HG03135 (cell line): Measurements from ENCODE around the gene GNAI2.
"Not testable (repeated sequence)": the region's sequence is repeated elsewhere in the genome, so short reads cannot be mapped to it uniquely, and the experiment has no call there.

Experiments
- ATAC-seq: cut with Tn5 transposase; IDR thresholded peaks from one replicate; pipeline ENCODE4 v1.9.1; 2021; ENCODE audit warnings: mild to moderate bottlenecking, moderate library complexity; ENCODE audit not compliant: unreplicated experiment

Gene GNAI2

DNA sequence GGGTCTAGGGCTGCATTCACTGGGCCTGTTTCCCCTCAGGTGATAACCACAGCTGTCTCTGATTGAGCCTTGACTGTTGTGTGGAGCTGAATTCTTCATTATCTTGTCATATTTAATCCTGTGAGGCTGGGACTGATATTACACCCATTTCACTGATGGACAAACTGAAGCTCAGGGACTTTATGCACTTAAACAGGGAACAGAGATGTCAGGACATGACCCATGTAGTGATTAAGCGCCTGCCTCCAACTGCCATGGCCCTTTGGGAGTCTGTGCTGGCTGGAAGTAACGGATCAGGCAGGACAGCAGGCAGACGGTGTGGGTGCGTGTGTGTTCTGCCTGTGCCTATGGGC lies 7.5 kb downstream of the GNAI2 start:
- no peak for ATAC-seq

DNA sequence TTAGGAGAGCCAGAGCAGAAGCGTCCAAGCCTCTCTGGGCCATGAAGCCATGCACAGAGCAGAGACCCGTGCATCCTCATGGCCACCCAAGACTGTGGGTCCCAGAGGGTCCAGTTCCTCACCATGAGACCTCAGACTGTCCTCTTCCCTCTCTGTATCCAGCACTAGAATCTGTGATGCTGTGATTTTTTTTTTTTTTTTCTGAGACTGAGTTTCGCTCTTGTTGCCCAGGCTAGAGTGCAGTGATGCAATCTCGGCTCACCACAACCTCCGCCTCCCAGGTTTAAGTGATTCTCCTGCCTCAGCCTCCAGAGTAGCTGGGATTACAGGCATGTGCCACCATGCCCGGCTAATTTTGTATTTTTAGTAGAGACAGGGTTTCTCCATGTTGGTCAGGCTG lies 8.8 kb downstream of the GNAI2 start:
- not testable (repeated sequence) for ATAC-seq

GRCh38 chr3:50245251-50245745 lies 9.3 kb downstream of the GNAI2 start:
- ATAC-seq, result no peak

GRCh38 chr3:50245831-50246516 lies 10.0 kb downstream of the GNAI2 start:
- peak; percentile 63 for ATAC-seq

DNA sequence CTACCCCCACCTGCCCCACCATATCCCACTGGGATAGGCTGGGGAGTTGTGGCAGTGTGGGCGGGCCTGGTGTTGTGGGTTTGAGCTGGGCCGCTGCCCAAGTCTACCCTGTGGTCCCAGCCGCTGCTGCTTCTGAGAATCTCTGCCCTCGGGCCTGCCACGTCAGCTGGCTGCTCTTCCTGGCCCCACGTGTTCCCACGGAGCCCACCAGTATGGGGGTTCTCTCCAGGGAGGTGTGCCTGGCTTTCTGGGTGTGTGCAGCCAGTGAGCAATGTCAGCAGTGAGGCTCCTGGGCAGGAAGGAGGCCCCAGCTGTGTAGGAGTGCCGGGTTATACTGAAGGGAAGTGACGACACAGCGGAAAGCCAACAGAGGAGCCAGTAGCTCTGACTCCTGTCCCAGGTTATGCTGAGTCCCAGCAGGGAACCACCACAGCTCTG lies 10.5 kb downstream of the GNAI2 start:
- ATAC-seq, result peak; percentile 56

DNA sequence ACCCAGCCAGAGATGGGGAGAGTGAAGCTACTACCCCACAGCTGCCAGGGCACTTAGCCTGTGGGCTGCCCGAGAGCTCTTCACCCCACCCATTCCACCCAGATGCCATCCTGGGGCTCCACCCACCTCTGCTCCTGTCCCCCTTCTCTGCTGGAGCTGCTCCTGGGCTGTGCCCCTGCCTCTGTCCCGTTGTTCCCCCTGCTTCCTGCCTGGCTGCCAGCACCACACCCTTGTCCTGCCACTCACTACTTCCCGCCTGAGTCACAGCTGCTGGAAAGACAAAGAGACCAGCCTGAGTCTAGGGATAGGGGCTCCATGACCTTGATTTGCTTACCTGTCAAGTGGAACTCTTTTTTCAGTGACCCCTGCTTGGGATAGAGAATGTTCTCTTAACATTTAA lies 12.4 kb downstream of the GNAI2 start:
- ATAC-seq, result no peak

DNA sequence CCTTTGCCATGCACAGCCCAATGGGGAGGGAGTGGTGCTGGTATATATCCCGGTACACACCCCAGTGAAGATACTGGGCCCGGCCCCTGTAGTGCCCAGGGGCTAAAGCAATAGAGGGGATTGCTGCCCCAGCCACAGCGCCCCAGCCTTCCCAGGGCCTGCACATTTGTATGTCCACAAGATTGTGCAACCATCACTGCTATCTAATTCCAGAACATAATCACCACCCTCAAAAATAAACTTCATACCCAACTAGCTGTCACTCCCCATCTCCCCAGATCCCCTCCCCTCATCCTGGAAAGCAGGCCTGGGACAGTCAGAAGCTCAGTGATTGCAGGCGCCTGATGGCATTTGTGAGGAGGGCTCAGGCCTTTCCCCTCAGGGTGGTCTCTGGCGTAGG lies 13.5 kb downstream of the GNAI2 start:
- no peak for ATAC-seq

- ATAC-seq, result no peak
These were observed 14.5 kb downstream of the GNAI2 start for GRCh38 chr3:50250514-50250913.

DNA sequence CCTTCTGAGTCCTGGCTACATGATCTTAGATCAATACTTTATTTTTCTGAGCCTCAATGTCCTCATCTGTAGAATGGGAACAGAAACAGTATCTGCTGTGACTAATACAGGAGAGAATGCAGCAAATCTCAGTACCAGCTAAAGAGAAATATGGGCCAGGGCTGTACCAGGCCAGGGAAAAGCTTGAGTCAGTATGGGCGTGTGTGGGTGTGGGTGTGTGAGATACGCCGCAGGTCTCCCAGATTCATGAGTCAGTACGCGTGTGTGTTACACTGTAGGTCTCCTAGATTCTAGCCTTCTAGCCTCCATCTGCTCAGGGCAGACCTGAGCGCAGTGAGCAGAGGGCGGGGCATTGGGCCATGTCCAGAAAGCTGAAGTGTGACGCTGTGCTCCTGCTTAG lies 15.2 kb downstream of the GNAI2 start:
- no peak for ATAC-seq

- no peak for ATAC-seq
These were observed 18.7 kb downstream of the GNAI2 start for GRCh38 chr3:50254577-50255250.

DNA sequence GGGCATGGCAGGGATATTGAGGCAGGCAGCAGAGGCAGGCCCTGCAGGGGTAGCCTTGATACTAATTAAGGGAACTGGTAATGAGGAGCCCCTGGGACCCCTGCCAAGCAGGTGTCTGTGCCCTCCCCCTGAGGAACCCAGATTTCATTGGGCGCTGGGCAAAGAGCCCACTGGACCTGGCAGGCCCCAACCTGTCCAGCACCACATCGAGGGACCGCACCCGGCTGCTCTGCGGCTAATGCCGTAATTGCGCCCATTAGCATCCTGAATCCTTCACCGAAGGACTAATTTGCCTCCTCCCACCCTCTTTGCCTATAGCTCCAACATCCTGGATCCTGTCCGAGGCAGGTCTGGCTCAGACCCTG lies 19.2 kb downstream of the GNAI2 start:
- ATAC-seq, result no peak

GRCh38 chr3:50256978-50257890 lies 21.2 kb downstream of the GNAI2 start:
- ATAC-seq, result no peak

DNA sequence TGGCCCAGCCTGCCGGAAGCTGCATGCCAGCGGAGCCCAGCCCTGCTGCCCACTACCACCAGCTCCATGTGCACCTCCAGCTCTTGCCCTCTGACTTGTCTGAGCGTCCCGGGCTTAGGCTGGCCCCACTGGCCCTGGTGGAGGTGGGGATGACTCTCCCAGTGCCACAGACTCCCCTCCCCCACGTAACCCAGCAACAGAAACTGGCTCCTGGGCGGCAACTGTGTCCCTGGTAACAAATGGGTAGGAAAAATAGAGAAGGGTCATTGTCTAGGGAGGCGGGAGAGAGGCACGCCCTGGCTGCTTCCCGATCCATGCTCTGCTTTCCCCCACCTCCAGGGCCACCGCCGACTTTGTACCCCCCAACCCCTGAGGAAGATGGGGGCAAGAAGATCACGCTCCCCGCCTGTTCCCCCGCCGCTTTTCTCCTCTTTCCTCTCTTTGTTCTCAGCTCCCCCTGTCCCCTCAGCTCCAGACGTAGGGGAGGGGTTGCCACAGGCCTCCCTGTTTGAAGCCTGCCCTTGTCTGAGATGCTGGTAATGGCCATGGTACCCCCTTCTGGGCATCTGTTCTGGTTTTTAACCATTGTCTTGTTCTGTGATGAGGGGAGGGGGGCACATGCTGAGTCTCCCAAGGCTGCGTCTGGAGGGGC lies 22.2 kb downstream of the GNAI2 start:
- ATAC-seq, result no peak

DNA sequence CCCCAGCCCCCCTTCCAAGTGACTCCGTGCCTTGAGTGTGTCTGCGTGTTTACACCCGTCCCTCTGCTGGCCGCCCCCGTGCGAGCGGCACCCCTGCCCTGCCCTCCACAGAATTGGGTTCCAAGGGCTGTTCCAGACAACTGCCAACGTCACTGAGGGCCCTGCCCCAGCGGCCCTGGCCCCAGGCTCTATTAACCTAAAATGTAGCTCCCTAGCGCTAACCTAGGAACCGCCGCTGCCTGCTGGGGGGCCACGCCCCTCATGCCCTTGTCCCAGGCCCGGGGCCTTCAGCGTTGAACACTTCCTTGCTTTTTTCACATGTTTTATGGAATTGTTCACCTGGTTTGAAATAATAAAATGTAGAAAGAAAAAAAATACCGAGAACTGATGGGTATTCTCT lies 23.0 kb downstream of the GNAI2 start:
- ATAC-seq, result no peak

GRCh38 chr3:50259432-50260026 lies 23.5 kb downstream of the GNAI2 start:
- ATAC-seq, result peak; percentile 30

DNA sequence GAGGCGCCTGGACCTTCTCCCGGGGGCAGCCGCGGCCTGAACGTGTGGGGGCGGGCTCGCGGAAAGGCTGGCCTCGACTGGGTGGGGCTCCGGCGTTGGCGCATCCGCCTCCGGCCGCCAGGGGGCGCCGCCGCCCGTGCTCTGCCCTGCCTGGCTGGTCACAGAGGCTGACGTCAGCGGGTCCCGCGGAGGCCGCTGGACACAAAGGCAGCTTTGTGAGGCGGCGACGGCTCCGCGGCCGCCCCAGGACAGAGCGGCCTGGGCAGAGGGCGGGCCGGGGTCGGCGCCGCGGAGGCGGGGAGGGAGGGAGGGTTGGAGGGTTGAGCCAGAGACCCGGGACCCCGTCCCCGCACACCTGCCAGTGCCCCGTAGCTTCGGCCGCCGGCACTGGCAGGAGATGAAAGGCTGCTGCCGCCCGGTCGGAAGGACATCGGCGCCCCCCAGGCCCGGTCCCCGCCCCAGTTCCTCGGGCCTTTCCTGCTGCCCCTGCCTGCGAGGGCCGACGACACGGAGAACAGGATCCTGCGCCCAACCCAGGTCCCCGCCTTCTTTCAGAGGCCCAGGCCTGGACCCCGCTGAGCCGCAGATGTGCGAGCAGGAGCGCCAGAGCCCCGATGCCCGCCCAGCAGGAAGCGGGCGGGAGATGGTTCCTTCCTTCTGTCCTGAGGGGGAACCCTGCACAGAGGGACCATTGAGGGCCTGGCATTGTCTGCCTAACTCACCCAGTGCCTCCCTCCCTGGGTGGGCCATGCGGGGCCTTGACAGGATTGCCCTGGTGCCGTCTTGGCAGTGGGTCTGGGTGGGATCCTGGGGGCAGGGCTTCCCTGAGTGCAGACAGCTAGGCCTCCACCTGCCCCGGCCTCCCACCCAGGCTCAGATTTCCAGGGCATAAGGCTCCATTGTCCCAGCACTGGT lies 24.3 kb downstream of the GNAI2 start:
- peak; percentile 70 for ATAC-seq

DNA sequence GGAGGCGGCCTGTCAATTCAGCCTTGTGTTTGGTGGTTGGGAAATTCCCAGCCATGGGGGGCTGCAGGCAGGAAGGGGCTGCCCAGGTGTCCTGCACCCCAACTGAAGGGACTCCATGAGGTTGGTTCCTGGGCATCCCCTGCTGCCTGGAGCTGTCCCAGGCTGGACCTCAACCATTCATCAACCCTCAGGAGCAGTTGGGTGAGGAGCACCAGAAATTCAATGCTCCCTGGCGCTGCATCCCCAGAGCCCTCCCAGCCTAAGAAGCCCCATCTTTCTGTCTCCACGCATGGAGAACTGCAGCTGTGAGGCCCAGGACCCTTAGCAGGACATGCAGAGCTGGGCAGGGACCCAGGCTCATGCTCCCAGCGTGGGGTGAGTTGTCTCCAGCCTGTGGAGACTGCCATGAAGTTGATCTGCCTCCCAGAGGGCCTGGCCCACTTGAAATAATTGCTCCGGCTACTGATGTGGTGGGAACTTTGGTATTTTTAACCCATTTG lies 25.0 kb downstream of the GNAI2 start:
- no peak for ATAC-seq

GRCh38 chr3:50261505-50261904 lies 25.5 kb downstream of the GNAI2 start:
- no peak for ATAC-seq

- ATAC-seq, result not testable (repeated sequence)
These were observed 26.2 kb downstream of the GNAI2 start for GRCh38 chr3:50262200-50262599.
